HG02763 (cell line): Measurements from ENCODE around the gene ATP5F1E.
A peak's percentile ranks its signal among the peaks of the same experiment; 100 is the strongest.
"Not testable (repeated sequence)": the region's sequence is repeated elsewhere in the genome, so short reads cannot be mapped to it uniquely, and the experiment has no call there.

Source experiments
- ATAC-seq: cut with Tn5 transposase; IDR thresholded peaks from one replicate; pipeline ENCODE4 v1.9.1; 2021; ENCODE audit warnings: mild to moderate bottlenecking, moderate library complexity; ENCODE audit not compliant: unreplicated experiment

Gene ATP5F1E

DNA sequence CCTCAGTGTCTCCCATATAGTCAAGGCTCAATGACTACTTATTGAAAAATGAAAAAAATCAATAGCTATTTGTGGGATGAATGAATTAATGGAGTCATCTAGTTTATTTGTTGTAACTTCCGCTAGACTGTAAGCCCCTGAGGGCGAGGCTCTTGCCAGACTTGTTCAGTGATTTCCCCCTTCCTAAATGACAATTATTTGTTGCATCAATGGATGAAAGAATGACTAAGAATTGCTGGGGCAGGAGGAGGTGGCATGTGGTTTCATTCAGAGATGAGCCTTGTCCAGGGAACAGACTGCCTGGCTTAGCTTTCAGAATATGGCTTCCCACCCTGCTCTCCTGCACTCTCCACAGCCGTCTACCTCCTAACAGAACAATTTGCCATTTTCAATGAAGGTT is 11.6 kb upstream of the ATP5F1E start:
- ATAC-seq, result no peak

- peak; percentile 89 for ATAC-seq
These were observed 10.9 kb upstream of the ATP5F1E start for GRCh38 chr20:59042796-59043631.

- peak; percentile 35 for ATAC-seq
These were observed 10.1 kb upstream of the ATP5F1E start, which contains the start of gene PRELID3B for GRCh38 chr20:59042151-59042795. PRELID3B (minus strand) TSS chr20:59042786; CDS start chr20:59042730, 56 bp downstream.

DNA sequence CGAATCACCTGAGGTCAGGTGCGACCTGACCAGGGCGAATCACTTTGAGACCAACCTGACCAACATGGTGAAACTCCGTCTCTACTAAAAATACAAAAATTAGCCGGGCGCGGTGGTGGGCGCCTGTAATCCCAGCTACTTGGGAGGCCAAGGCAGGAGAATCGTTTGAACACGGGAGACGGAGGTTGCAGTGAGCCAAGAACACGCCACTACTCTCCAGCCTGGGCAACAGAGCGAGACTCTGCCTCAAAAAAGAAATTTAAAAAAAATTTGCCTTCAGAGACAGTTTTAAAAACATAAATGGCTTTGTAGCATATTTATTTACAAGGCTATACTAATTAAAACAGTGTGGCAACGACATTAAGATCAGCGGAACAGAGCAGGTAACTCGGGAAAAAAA is 9.4 kb upstream of the ATP5F1E start:
- ATAC-seq, result not testable (repeated sequence)

DNA sequence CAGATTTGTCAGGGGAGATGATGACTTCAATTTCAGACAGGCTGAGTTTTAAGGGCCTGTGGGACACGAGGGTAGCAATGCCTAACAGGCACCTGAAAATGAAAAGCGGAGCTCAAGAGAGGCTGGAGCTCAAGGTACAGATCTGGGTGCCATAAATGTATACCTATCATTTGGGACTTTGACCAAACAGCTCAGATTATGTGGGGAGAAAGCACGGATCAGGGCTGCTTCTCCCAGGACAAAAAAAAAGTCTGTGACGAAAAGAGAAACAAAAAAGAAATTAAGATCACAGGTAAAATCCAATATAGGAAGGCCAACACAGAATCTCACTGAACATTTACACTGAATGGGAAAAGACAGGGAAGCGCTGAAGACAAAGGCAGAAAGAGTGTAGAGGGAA is 8.5 kb upstream of the ATP5F1E start:
- ATAC-seq, result no peak

GRCh38 chr20:59039233-59039632 is 7.1 kb upstream of the ATP5F1E start:
- ATAC-seq, result no peak

- ATAC-seq, result no peak
These were observed 5.3 kb upstream of the ATP5F1E start for GRCh38 chr20:59037386-59037785.

DNA sequence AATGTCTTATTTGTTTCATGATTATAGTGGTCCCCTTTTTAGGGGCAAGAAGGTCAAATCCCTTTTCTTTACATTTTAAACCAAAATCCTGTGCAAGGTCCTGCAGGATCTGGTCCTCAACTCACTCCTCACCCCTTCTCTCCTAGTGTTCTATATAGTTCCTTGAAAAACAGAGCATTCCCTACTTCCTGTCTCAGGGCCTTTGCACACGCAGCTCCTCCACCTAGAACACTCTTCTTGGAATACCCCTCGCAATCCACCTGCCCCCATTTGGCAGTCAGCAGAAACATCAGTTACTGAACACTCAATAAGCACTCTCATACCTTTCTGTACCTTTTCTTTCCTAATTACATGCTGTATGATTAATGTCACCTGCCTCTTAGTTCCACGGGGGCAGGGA is 3.2 kb upstream of the ATP5F1E start:
- ATAC-seq, result no peak

GRCh38 chr20:59033616-59034165 is 1.6 kb upstream of the ATP5F1E start:
- no peak for ATAC-seq

DNA sequence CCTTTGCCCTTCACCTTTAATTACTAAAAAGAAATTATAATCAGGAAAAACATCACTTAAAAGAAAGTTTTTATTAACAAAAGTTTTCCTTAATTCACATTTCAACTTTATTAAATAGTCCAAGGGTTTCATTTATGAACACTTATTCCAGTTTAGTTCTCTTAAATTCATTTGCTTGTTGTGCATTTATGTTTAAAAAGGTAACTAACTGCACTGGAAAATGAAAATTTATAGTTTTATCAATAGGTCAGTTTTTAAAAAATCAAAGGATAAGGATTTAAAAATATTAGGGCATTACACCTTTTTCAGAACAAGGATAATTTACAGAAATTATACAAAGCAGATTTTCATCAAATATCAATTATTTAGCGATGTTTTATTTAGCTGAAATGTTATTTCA is 958 bp upstream of the ATP5F1E start:
- ATAC-seq, result no peak

GRCh38 chr20:59032713-59033059 is 551 bp upstream of the ATP5F1E start:
- no peak for ATAC-seq

DNA sequence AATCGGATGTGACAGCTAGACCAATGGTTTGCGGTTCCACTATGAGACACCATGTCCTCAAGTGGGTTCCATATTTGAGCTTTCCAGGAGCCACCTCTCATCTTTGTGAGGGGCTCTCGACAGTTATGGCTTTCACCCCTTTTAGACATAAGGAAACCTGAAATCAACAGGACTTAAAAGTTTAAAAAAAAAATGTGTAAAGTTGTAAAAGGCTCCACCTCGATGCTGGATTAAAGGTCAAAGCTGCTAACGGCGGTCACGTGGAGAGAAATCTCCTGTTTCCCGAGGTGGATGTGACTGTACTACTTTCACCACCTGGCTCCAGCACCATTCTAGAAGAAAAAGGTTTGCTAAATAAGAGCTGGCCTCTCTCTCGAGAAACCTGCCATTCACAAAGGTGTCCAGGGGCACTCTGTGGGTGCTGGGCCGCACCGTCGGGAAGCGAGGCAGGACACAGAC is 542 bp downstream of the ATP5F1E start:
- no peak for ATAC-seq

DNA sequence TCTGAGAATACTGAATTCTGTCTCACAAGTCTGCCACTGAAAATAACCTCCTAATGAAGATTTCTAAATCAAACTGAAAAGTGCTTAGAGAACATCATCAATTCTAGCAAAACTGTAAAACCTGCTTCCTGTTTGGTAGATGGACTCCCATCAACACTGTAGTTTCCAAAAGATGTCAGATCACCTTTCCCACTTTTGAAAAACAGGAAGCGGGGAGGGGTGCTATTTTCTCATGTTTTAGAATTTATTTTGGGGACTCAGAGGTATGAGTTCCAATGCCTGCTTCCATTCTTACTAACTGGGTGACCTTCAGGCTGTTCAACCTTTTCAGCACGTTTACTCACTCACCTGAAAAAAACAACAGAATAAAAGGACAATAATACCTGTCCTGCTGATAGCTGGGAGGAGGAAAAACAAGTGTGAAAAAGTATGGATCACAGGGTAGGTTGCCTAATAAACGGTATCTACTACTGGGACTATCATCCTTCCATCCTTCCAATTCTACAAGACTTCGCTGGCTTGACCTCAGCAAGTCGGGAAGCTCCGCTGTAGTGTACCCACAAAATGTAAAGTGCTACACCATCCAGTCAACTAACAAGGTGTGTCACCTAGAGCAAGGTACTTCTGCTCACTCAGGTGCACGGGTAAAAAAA is 1.1 kb downstream of the ATP5F1E start:
- ATAC-seq, result no peak

DNA sequence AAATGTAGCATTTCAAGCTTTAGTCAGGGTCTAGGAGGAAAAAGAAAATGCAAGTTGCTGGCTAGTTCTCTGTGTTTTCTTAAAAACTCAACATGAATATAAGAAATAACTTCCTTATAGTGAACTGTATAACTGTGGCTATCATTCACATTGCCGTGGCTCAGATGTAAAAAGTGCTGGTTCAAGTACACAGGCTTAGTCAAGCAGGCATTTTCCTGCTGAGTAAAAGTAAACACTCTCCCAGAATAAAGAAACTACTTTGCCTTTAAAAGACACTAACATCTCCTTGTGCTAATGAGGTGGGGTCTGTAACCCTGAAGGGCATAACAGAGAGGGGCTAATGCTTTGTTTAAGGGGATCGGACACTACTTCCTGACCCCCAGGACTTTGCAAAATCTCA is 3.3 kb downstream of the ATP5F1E start:
- no peak for ATAC-seq

GRCh38 chr20:59027741-59028320 is 4.3 kb downstream of the ATP5F1E start:
- ATAC-seq, result no peak

GRCh38 chr20:59026904-59027740 is 5.0 kb downstream of the ATP5F1E start:
- no peak for ATAC-seq

DNA sequence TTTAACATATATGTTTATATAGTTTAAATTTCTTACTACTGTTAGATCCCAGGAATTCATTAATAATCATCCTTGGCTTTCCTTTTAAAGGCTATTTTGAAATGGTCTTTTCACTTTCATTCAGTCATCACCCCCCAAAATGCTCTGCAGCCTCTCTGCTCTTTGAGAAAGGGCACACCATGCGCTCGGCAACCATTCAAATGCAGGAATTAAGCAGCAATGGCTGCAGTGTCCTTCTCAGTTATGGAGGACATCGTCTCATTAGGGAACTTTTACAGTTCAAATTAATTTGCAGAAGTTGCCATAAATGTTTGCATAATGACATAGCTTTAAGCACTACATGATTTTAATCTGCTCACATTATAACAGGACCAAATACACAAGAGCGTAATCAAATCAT is 6.6 kb downstream of the ATP5F1E start:
- no peak for ATAC-seq

- no peak for ATAC-seq
These were observed 7.0 kb downstream of the ATP5F1E start for GRCh38 chr20:59025086-59025485.

DNA sequence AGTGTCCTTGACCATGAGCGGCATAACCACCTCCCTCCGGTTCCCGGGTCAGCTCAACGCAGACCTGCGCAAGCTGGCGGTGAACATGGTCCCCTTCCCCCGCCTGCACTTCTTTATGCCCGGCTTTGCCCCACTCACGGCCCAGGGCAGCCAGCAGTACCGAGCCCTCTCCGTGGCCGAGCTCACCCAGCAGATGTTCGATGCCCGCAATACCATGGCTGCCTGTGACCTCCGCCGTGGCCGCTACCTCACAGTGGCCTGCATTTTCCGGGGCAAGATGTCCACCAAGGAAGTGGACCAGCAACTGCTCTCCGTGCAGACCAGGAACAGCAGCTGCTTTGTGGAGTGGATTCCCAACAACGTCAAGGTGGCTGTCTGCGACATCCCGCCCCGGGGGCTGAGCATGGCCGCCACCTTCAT is 8.0 kb downstream of the ATP5F1E start:
- no peak for ATAC-seq

DNA sequence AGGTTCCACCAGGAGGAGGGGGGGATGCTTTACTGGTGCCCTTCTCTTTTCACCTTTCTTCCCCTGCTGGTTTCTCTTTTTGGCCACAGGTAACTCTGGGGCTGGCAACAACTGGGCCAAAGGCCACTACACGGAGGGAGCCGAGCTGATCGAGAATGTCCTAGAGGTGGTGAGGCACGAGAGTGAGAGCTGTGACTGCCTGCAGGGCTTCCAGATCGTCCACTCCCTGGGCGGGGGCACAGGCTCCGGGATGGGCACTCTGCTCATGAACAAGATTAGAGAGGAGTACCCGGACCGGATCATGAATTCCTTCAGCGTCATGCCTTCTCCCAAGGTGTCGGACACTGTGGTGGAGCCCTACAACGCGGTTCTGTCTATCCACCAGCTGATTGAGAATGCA is 8.5 kb downstream of the ATP5F1E start:
- ATAC-seq, result no peak
